Stomach smooth muscle (tissue), 2 donors: ENCODE data around the gene NEK10.

Source experiments
- H3K27ac ChIP-seq: one replicate; pipeline ENCODE4 v1.7.0; 2013; ENCODE audit warnings: mild to moderate bottlenecking, low read length, inconsistent platforms
- H3K27me3 ChIP-seq, 2 donors: one replicate each; pipeline ENCODE4 v1.7.0; 2013; ENCODE audit warnings: low read length in 2 of 2; ENCODE audit not compliant: insufficient read depth in 2 of 2, control insufficient read depth in 1 of 2
- H3K36me3 ChIP-seq, 2 donors: one replicate each; pipeline ENCODE4 v1.7.0; 2013; ENCODE audit warnings: low read length in 2 of 2; ENCODE audit not compliant: control insufficient read depth in 2 of 2, insufficient read depth in 2 of 2
- H3K4me1 ChIP-seq: one replicate; pipeline ENCODE4 v1.7.0; 2013; ENCODE audit warnings: low read length; ENCODE audit not compliant: control insufficient read depth, insufficient read depth
- H3K4me3 ChIP-seq, 2 donors: one replicate each; pipeline ENCODE4 v1.7.0; 2013; ENCODE audit warnings: low read length in 2 of 2
- H3K9ac ChIP-seq, 2 donors: one replicate each; pipeline ENCODE4 v1.7.0; 2013; ENCODE audit warnings: low read length in 2 of 2, mild to moderate bottlenecking in 1 of 2
- H3K9me3 ChIP-seq, 2 donors: one replicate each; pipeline ENCODE4 v1.7.0; 2013; ENCODE audit warnings: low read length in 2 of 2; ENCODE audit not compliant: control insufficient read depth in 2 of 2
- donor health status: healthy.
- donor health status: Pancreatic carcinoma.

The NEK10 gene

GRCh38 chr3:27378331-27378730, 9.1 kb upstream of the NEK10 start:
- H3K4me1 ChIP-seq: no peaks in the 10 kb centered on the region
- H3K9me3 ChIP-seq: no peaks in the 10 kb centered on the region
- no peaks in the 10 kb centered on the region for H3K27me3 ChIP-seq
- H3K4me3 ChIP-seq: no peak overlapping the region
- H3K36me3 ChIP-seq: peaks cover 2 to 3% of the 10 kb centered on the region in 2 donors
- H3K27ac ChIP-seq: no peak overlapping the region
- H3K9ac ChIP-seq: no peak overlapping the region

GRCh38 chr3:27376109-27376772, 7.1 kb upstream of the NEK10 start:
- peaks cover 2 to 3% of the 10 kb centered on the region in 2 donors for H3K36me3 ChIP-seq
- H3K9me3 ChIP-seq: no peaks in the 10 kb centered on the region
- no peaks in the 10 kb centered on the region for H3K4me1 ChIP-seq
- no peak overlapping the region for H3K4me3 ChIP-seq
- no peak overlapping the region for H3K27ac ChIP-seq
- no peak overlapping the region for H3K9ac ChIP-seq
- H3K27me3 ChIP-seq: no peaks in the 10 kb centered on the region

- no peak overlapping the region for H3K9ac ChIP-seq
- H3K36me3 ChIP-seq: peaks cover 0 to 2% of the 10 kb centered on the region in 2 donors
- H3K4me1 ChIP-seq: peaks cover 10% of the 10 kb centered on the region
- H3K27ac ChIP-seq: no peak overlapping the region
- H3K4me3 ChIP-seq: no peak overlapping the region
- H3K9me3 ChIP-seq: no peaks in the 10 kb centered on the region
- H3K27me3 ChIP-seq: no peaks in the 10 kb centered on the region
Measured at GRCh38 chr3:27366062-27366591, 3.1 kb downstream of the NEK10 start.

- Histone ChIP-seq H3K9ac (no peak overlapping the region), H3K27ac (no peak overlapping the region), H3K9me3 (no peaks in the 10 kb centered on the region), H3K27me3 (no peaks in the 10 kb centered on the region), H3K36me3 (no peaks in the 10 kb centered on the region), H3K4me1 (no peaks in the 10 kb centered on the region), H3K4me3 (no peak overlapping the region)
Measured at GRCh38 chr3:27360113-27361078, 8.8 kb downstream of the NEK10 start.

DNA sequence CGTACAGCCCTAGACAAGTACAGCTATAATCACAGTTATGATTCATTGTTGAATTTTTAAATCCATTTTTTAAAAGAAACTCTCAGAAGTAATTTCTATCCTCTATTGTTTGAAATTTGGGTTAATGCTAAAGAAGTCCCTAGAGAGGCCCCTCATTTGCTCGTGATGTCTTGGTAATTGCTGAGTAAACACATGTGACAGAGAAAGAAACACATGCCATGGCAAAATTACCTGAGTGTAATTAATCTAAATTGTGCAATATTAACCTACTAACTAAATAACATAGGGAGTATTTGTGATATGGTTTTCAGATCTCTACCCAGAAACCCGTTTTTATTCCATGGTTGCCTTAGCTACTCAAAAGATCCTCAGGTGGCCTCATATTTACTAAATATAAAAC, 10.8 kb downstream of the NEK10 start:
- no peak overlapping the region for H3K4me3 ChIP-seq
- H3K36me3 ChIP-seq: no peaks in the 10 kb centered on the region
- no peak overlapping the region for H3K27ac ChIP-seq
- H3K9me3 ChIP-seq: no peaks in the 10 kb centered on the region
- no peaks in the 10 kb centered on the region for H3K4me1 ChIP-seq
- no peaks in the 10 kb centered on the region for H3K27me3 ChIP-seq
- H3K9ac ChIP-seq: no peak overlapping the region

DNA sequence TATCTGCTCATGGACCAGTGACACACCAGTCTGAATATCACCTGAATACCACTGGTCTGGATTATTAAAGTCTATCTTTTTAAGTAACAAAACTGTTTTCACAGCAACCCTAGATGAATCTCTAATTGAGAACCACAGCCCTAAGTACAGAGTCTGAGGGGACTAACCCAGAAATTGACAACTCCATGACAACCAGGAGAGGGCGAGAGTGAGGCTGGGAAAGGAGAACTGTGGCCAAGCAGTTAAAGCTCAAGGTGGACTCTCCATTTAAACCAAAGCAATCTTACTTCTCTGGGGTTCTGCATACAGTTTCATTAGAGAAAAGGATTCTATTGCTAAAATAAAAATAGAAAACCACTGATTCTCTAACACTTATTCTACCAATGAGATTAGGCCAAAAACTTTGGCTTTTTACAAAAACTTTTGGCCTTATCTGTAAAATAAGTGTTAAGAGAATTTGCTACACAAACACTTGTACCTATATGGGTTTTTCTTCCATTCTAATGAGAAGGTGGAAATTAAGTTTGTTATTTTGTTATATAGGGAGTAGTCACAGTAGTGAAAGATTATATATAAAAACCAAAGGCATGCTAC, 11.4 kb downstream of the NEK10 start:
- Histone ChIP-seq H3K9ac (no peak overlapping the region), H3K27me3 (no peaks in the 10 kb centered on the region), H3K4me3 (no peak overlapping the region), H3K36me3 (no peaks in the 10 kb centered on the region), H3K9me3 (no peaks in the 10 kb centered on the region), H3K27ac (no peak overlapping the region), H3K4me1 (no peaks in the 10 kb centered on the region)

- no peak overlapping the region for H3K4me3 ChIP-seq
- no peaks in the 10 kb centered on the region for H3K9me3 ChIP-seq
- H3K9ac ChIP-seq: no peak overlapping the region
- no peaks in the 10 kb centered on the region for H3K27me3 ChIP-seq
- no peaks in the 10 kb centered on the region for H3K36me3 ChIP-seq
- H3K4me1 ChIP-seq: no peaks in the 10 kb centered on the region
- H3K27ac ChIP-seq: no peak overlapping the region
Measured at GRCh38 chr3:27356976-27357375, 12.2 kb downstream of the NEK10 start.

DNA sequence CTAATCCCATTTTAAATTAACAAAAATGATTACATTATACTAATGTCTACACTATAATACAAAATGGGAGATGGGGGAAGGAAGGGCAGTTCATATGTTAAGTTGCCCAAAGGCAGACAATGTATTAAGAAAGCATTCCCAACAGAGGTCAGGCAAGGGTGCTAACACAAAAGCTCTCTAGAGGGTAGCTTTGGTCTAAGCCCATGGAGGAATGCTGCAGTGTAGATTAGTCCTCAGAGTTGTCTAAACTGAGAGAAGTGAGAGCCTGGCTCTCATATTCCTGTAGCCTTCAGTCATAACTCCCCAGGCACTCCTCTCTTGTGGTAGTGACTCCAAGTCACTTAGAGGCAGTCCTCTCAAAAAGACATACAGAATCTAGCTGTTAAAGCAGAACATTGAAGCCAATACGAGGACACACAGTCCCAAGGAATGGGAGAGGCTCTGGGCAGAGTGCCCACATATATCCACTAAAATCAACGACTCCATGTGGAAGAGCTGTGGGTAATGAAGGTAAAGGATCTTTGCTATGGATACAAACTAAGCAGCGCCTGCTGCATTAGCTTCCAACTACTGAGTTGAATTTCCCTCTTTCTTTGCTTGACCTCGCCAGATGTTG, 14.5 kb downstream of the NEK10 start:
- no peaks in the 10 kb centered on the region for H3K4me1 ChIP-seq
- no peak overlapping the region for H3K9ac ChIP-seq
- no peaks in the 10 kb centered on the region for H3K9me3 ChIP-seq
- no peak overlapping the region for H3K4me3 ChIP-seq
- H3K27me3 ChIP-seq: no peaks in the 10 kb centered on the region
- H3K27ac ChIP-seq: no peak overlapping the region
- no peaks in the 10 kb centered on the region for H3K36me3 ChIP-seq

- Histone ChIP-seq H3K4me3 (no peak overlapping the region), H3K9ac (no peak overlapping the region), H3K27ac (no peak overlapping the region)
Measured at GRCh38 chr3:27354161-27354560, 15.0 kb downstream of the NEK10 start.

DNA sequence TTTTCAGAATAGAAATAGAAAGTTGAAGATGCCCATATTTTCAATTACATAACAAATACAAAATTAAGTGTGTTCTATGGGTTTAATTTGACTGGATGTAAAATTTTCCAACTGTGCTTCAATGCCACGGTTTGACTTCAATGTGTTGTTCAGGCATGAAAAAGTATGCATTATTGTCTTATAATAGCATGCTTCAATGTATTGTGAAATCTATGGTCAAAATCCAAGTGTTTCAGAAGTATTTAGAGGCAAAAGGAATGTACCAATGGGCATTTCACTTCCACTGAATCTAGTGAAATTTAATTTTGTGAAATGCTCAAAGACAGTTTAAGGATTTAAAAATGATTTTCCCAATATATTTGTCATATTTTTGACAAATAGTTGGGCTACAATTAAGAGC, 16.0 kb downstream of the NEK10 start:
- H3K4me1 ChIP-seq: no peaks in the 10 kb centered on the region
- H3K4me3 ChIP-seq: no peak overlapping the region
- no peaks in the 10 kb centered on the region for H3K9me3 ChIP-seq
- no peak overlapping the region for H3K27ac ChIP-seq
- H3K36me3 ChIP-seq: no peaks in the 10 kb centered on the region
- no peak overlapping the region for H3K9ac ChIP-seq
- no peaks in the 10 kb centered on the region for H3K27me3 ChIP-seq

More at GRCh38 chr3:27354161-27354560, 15.0 kb downstream of the NEK10 start:
- Histone ChIP-seq H3K27me3 (no peaks in the 10 kb centered on the region), H3K4me1 (no peaks in the 10 kb centered on the region), H3K9me3 (no peaks in the 10 kb centered on the region), H3K36me3 (no peaks in the 10 kb centered on the region)
